ENCODE data around the gene NHLH2.

NHLH2 gene

DNA sequence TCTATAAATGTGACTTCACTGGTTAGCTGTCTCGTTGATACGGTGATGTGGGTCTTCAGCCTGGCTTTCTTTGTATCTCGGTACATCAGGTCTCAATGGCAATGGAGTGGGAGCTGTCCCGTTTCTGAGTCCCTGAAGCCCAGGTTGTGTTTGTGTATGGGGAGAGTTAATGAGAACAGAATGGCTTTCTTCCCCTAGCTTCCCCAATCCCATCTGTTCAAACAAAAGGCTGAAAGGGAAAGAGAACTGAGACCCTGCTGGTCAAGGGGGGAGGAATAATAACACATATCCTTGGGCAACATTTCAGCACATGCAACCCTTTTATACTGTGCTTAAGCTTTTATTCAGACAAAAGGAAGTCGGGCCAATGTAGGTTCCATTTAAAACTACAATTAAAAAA is 44.0 kb downstream of the NHLH2 start:
- DNase-seq = no peak

- DNase-seq = no peak
These were observed 44.9 kb downstream of the NHLH2 start for GRCh38 chr1:115796036-115796435.

GRCh38 chr1:115794976-115795639 is 45.8 kb downstream of the NHLH2 start:
- DNase-seq = no peak

GRCh38 chr1:115793162-115793561 is 47.8 kb downstream of the NHLH2 start:
- no peak for DNase-seq

- no peak for DNase-seq
These were observed 49.1 kb downstream of the NHLH2 start for GRCh38 chr1:115791816-115792215.

- no peak for DNase-seq
These were observed 50.1 kb downstream of the NHLH2 start for GRCh38 chr1:115790846-115791245.

DNA sequence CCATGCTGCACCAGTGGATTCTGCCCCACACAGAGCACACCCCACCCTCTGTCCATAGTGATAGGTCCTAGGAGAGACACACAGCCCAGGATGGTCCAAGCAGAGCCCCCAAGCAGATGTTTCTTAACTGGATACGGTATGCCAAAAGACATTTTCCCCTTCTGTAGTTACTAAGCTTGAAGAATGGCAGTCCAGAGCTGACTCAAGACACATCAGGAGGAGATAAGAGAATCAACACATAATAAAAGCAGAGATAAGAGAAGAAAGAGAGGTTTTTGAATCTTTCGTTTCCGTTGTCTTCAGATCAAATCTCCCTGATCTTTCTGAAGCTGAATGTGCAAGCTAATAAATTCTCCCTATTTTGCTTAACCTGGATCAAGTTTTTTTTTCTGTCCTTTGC is 50.6 kb downstream of the NHLH2 start:
- DNase-seq = no peak
